ENCODE data around the gene ANO9.
"Not testable (repeated sequence)": the region's sequence is repeated elsewhere in the genome, so short reads cannot be mapped to it uniquely, and the experiment has no call there.

Gene ANO9

DNA sequence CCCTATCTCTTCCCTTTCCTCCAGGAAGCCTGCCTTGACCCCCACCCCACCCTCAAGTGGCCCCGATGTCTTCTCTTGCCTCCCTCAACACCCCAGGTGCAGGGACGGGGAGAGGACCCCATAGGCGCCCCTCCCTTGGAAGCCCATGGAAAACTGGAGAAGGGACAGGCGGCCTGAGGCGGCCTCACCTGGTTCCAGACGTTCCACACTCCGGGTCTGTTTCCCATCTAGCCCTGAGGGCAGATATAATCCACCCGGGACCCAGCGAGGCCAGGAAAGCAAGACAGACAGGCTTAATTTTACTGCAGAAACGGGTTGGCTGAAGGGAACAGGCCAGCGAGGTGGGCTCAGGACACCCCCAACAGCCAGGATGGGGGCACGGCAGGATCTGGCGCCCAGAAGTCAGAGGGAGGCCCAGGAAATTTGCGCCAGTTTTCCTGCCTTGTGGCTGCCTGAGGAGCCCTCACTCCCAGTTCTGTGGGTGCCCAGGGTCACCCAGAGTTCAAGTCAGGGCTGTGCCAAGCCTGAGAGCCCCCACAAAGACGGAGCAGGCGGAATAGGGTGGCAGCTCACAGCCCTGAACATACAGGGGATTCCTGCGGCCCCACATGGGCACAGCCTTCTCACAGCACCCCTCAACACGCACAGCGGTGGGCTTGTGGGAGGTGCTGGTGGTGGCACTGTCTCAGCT is 24.0 kb downstream of the ANO9 start:
- H3K27me3 ChIP-seq (ENCODE audit: low read depth, low read length): peaks cover 7% of the 10 kb centered on the region
- no peaks in the 10 kb centered on the region for H3K36me3 ChIP-seq (ENCODE audit: control insufficient read depth in 1 of 2, insufficient read depth in 2 of 2, low read length in 2 of 2)
- H3K4me1 ChIP-seq (ENCODE audit: control insufficient read depth in 1 of 2, insufficient read depth in 2 of 2, low read length in 2 of 2): peaks cover 0 to 17% of the 10 kb centered on the region in 2 donors
- no peaks in the 10 kb centered on the region for H3K9me3 ChIP-seq (ENCODE audit: control insufficient read depth in 1 of 2, low read length in 2 of 2)
- no peak overlapping the region for H3K4me3 ChIP-seq (ENCODE audit: low read depth in 1 of 2, low read length in 2 of 2)
- no peak overlapping the region for H3K27ac ChIP-seq (ENCODE audit: low read length)

DNA sequence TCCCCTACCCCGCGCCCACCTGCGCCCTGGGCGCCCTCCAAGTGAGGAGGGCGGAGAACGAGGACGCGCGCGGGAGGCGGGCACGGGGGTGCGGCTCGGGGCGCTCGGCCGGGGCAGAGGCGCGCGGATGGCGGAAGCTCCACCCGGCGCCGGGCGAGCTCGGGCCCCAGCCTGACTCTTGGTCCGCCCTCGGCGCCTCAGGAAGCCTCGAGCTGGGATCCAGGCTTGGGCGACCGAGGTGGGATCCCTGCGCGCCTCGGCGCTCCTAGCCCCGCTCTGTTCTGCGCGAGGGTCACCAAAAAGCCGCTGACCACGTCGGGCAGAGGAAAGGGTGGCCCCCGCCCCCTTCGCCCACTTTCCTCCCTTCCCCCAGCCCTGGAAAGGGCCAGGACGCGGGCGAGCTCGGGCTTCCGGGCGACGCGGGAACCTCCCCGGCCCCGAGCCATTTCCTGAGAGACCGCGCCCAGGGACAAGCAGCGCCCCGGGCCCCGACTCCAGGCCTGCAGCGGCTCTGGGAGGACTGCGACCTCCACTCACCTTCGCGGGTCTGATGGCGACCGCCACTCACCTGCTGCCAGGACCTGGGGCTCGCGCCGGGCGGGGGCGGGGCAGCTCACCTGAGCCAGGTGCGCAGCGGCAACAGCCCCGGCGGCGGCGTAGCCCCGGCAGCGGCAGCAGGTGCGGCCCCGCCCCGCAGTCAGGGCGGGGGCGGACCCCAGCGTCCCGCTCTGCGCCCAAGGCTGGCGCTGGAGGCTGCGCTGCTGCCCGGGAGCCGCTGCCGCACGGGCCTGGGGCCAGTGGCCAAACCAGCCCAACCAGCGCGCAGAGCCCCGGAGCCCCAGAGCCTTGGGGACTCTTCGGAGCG is 24.8 kb downstream of the ANO9 start:
- Histone ChIP-seq H3K4me3 (ENCODE audit: low read depth in 1 of 2, low read length in 2 of 2) (peak overlapping the region; percentile 11 to 60), H3K9me3 (ENCODE audit: control insufficient read depth in 1 of 2, low read length in 2 of 2) (no peaks in the 10 kb centered on the region), H3K27me3 (ENCODE audit: low read depth, low read length) (peaks cover 7% of the 10 kb centered on the region), H3K4me1 (ENCODE audit: control insufficient read depth in 1 of 2, insufficient read depth in 2 of 2, low read length in 2 of 2) (peaks cover 0 to 17% of the 10 kb centered on the region in 2 donors), H3K27ac (ENCODE audit: low read length) (no peak overlapping the region), H3K36me3 (ENCODE audit: control insufficient read depth in 1 of 2, insufficient read depth in 2 of 2, low read length in 2 of 2) (no peaks in the 10 kb centered on the region)

DNA sequence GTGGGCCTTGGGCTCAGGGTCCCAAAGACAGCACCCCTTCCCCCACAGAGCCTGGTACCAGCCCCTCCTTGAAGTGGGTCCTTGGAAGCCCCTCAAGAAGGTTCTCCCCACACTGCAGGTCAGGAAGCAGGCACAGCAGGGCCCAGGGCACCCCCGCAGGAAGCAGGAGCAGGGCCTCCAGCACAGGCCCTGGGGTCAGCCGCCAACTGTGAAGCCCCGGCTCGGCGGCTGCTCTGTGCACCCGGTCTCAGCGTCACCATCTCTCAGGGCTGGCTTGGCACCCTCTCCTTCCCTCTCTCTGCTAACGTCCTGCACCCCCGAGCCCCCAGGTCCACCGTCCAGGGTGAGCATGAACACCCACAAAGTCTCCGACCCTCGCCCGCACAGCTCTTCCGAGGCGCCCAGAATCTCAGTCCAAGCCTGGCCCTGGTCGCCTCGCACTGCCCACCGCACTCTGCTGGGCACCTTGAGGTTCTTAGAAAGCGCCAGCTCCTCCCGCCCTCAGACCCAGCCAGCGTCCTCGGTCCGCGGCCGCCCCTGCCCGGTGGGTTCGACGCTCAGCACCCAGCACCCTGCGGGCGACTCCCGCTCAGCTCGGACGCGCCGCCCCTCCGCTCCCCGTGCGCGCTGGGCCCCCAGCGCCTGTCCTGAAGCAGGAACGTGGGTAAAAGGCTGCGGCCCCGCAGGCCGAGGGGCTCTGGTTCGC is 25.6 kb downstream of the ANO9 start:
- H3K36me3 ChIP-seq (ENCODE audit: control insufficient read depth in 1 of 2, insufficient read depth in 2 of 2, low read length in 2 of 2): no peaks in the 10 kb centered on the region
- H3K27ac ChIP-seq (ENCODE audit: low read length): peak overlapping the region; percentile 23
- H3K27me3 ChIP-seq (ENCODE audit: low read depth, low read length): peaks cover 7% of the 10 kb centered on the region
- no peaks in the 10 kb centered on the region for H3K9me3 ChIP-seq (ENCODE audit: control insufficient read depth in 1 of 2, low read length in 2 of 2)
- peaks cover 0 to 17% of the 10 kb centered on the region in 2 donors for H3K4me1 ChIP-seq (ENCODE audit: control insufficient read depth in 1 of 2, insufficient read depth in 2 of 2, low read length in 2 of 2)
- H3K4me3 ChIP-seq (ENCODE audit: low read depth in 1 of 2, low read length in 2 of 2): peak overlapping the region; percentile 39 to 60

DNA sequence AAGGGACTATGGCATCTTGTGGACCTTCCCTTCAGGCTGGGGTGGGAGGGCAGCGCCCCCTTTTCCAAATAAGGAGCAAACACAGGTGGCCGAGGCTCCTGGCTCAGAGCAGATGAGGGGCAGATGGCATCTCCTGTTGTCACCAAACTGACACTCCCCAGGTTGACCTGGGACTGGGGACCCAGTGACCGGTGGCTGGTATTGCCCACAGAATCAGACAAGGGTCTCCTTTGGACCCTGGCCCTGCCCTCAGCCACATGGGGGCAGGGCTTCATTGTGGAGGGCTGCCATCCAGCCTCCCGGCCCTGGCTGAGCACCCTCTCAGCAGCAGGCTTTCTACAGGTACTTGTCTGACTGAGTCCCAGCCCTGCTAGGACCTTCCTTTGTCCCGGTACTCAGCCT is 26.2 kb downstream of the ANO9 start:
- H3K36me3 ChIP-seq (ENCODE audit: control insufficient read depth in 1 of 2, insufficient read depth in 2 of 2, low read length in 2 of 2): no peaks in the 10 kb centered on the region
- H3K4me3 ChIP-seq (ENCODE audit: low read depth in 1 of 2, low read length in 2 of 2): peak overlapping the region; percentile 39 to 60
- H3K27ac ChIP-seq (ENCODE audit: low read length): peak overlapping the region; percentile 23
- H3K27me3 ChIP-seq (ENCODE audit: low read depth, low read length): peaks cover 7% of the 10 kb centered on the region
- H3K9me3 ChIP-seq (ENCODE audit: control insufficient read depth in 1 of 2, low read length in 2 of 2): no peaks in the 10 kb centered on the region
- H3K4me1 ChIP-seq (ENCODE audit: control insufficient read depth in 1 of 2, insufficient read depth in 2 of 2, low read length in 2 of 2): peaks cover 0 to 17% of the 10 kb centered on the region in 2 donors

DNA sequence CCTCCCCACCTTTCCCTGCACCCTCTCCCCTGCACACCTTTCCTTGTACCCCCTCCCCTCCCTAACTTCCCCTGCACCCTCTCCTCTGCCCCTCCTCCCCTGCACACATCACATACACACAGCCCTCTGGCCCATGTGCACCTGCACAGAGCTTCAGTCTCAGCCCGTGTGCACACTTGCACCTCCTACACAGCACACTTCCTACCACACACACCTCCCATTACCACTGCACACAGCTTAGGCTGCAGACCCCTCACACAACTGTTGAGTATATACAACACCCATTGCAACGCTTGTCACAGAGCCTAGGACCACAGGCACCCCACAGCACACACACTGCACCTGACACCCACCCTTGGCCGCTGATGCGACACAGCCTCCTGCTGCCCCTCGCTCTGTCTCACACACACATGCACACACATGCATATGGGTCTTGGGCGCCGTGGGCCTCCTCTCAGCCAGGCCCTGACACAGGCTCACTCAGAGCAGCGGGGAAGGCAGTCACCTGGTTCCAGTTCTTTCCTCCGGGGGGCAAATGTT is 27.4 kb downstream of the ANO9 start:
- Histone ChIP-seq H3K36me3 (ENCODE audit: control insufficient read depth in 1 of 2, insufficient read depth in 2 of 2, low read length in 2 of 2) (no peaks in the 10 kb centered on the region), H3K9me3 (ENCODE audit: control insufficient read depth in 1 of 2, low read length in 2 of 2) (no peaks in the 10 kb centered on the region), H3K4me1 (ENCODE audit: control insufficient read depth in 1 of 2, insufficient read depth in 2 of 2, low read length in 2 of 2) (peaks cover 0 to 17% of the 10 kb centered on the region in 2 donors), H3K27me3 (ENCODE audit: low read depth, low read length) (peaks cover 4% of the 10 kb centered on the region), H3K27ac (ENCODE audit: low read length) (no peak overlapping the region), H3K4me3 (ENCODE audit: low read depth in 1 of 2, low read length in 2 of 2) (peak overlapping the region; percentile 34 to 47)

DNA sequence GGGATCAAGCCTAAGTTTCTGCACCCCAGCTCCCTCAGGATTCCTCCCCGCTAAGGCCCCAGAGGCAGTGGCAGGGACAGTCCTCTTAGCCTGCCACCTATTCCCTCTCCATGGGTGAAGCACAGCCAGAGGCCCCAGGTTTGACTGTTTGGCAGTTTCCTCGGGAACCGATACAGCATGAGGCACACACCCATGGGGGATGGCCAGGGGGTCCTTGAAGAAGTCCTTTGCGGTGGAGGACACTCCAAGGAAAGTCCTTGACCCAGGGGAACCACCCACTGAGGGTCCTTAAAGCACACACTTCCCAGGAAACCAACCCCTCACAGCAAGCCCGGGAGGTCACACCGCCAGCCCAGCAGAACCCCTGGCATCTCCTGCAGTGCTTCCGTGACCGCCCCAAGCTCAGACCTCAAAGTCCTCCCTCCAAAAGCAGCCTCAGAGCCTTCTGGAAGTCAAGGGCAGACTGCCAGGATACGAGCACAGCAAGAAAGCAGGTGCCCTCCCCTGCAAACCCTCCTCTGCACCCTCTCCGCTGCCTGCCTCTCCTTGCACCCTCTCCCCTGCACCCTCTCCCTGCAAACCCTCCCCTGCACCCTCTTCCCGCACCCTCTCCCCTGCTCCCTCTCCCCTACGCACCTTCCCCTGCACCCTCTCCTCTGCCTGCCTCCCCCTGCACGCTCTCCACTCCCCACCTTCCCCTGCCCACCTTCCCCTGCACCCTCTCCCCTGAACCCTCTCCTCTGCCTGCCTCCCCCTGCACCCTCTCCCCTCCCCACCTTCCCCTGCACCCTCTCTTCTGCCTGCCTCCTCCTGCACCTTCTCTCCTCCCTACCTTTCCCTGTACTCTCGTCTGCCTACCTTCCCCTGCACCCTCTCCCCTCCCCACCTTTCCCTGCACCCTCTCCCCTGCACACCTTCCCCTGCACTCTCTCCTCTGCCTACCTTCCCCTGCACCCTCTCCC is 28.4 kb downstream of the ANO9 start:
- peaks cover 0 to 17% of the 10 kb centered on the region in 2 donors for H3K4me1 ChIP-seq (ENCODE audit: control insufficient read depth in 1 of 2, insufficient read depth in 2 of 2, low read length in 2 of 2)
- no peaks in the 10 kb centered on the region for H3K27me3 ChIP-seq (ENCODE audit: low read depth, low read length)
- no peak overlapping the region for H3K27ac ChIP-seq (ENCODE audit: low read length)
- no peaks in the 10 kb centered on the region for H3K9me3 ChIP-seq (ENCODE audit: control insufficient read depth in 1 of 2, low read length in 2 of 2)
- H3K4me3 ChIP-seq (ENCODE audit: low read depth in 1 of 2, low read length in 2 of 2): no peak overlapping the region
- H3K36me3 ChIP-seq (ENCODE audit: control insufficient read depth in 1 of 2, insufficient read depth in 2 of 2, low read length in 2 of 2): no peaks in the 10 kb centered on the region

DNA sequence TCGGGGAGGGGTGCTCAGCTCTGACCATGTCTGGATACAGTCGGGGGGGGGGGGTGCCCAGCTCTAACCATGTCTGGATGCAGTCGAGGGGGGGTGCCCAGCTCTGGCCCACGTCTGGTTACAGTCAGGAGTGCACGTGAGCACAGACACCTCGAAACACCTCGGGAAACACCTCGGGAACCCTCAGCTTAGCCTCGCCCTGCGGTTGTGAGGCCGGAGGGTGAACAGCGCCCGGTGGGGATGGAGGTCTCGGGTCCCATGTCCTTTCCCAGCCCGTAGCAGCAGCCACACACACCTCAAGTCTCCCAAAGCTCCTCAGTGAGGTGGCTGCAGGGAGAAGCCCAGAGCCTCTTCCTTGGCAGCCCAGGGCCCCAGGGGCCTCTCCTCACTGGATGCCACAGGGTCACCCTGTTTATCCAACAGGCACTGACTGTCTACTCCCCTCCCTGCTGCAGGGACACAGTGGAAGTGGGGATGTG is 29.1 kb downstream of the ANO9 start:
- no peak overlapping the region for H3K4me3 ChIP-seq (ENCODE audit: low read depth in 1 of 2, low read length in 2 of 2)
- no peaks in the 10 kb centered on the region for H3K9me3 ChIP-seq (ENCODE audit: control insufficient read depth in 1 of 2, low read length in 2 of 2)
- H3K4me1 ChIP-seq (ENCODE audit: control insufficient read depth in 1 of 2, insufficient read depth in 2 of 2, low read length in 2 of 2): peaks cover 0 to 18% of the 10 kb centered on the region in 2 donors
- H3K27ac ChIP-seq (ENCODE audit: low read length): no peak overlapping the region
- H3K27me3 ChIP-seq (ENCODE audit: low read depth, low read length): no peaks in the 10 kb centered on the region
- no peaks in the 10 kb centered on the region for H3K36me3 ChIP-seq (ENCODE audit: control insufficient read depth in 1 of 2, insufficient read depth in 2 of 2, low read length in 2 of 2)

DNA sequence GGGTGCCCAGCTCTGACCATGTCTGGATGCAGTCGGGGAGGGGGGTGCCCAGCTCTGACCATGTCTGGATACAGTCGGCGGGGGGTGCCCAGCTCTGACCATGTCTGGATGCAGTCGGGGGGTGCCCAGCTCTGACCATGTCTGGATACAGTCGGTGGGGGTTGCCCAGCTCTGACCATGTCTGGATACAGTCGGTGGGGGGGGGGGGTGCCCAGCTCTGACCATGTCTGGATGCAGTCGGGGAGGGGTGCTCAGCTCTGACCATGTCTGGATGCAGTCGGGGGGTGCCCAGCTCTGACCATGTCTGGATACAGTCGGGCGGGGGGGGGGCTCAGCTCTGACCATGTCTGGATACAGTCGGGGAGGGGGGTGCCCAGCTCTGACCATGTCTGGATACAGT is 30.3 kb downstream of the ANO9 start:
- peaks cover 0 to 15% of the 10 kb centered on the region in 2 donors for H3K4me1 ChIP-seq (ENCODE audit: control insufficient read depth in 1 of 2, insufficient read depth in 2 of 2, low read length in 2 of 2)
- not testable (repeated sequence) for H3K9me3 ChIP-seq (ENCODE audit: control insufficient read depth in 1 of 2, low read length in 2 of 2); H3K36me3 ChIP-seq (ENCODE audit: control insufficient read depth in 1 of 2, insufficient read depth in 2 of 2, low read length in 2 of 2); H3K4me3 ChIP-seq (ENCODE audit: low read depth in 1 of 2, low read length in 2 of 2); H3K27me3 ChIP-seq (ENCODE audit: low read depth, low read length); H3K27ac ChIP-seq (ENCODE audit: low read length)

DNA sequence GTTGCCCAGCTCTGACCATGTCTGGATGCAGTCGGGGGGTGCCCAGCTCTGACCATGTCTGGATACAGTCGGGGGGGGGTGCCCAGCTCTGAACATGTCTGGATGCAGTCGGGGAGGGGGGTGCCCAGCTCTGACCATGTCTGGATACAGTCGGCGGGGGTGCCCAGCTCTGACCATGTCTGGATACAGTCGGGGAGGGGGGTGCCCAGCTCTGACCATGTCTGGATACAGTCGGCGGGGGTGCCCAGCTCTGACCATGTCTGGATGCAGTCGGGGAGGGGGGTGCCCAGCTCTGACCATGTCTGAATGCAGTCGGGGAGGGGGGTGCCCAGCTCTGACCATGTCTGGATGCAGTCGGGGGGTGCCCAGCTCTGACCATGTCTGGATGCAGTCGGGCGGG is 31.1 kb downstream of the ANO9 start:
- not testable (repeated sequence) for H3K36me3 ChIP-seq (ENCODE audit: control insufficient read depth in 1 of 2, insufficient read depth in 2 of 2, low read length in 2 of 2); H3K4me3 ChIP-seq (ENCODE audit: low read depth in 1 of 2, low read length in 2 of 2); H3K27me3 ChIP-seq (ENCODE audit: low read depth, low read length); H3K9me3 ChIP-seq (ENCODE audit: control insufficient read depth in 1 of 2, low read length in 2 of 2); H3K27ac ChIP-seq (ENCODE audit: low read length)
- H3K4me1 ChIP-seq (ENCODE audit: control insufficient read depth in 1 of 2, insufficient read depth in 2 of 2, low read length in 2 of 2): peaks cover 0 to 15% of the 10 kb centered on the region in 2 donors
